Gastroesophageal sphincter (tissue), 3 donors: ENCODE results near the gene TTLL8.

Experiments used
- CTCF ChIP-seq, 4 experiments: fragments of 200-600 bp in 2 of 4; fragments of 450-650 bp in 2 of 4; sonication (generic) in 1 of 4; IDR thresholded peaks; one replicate each; pipeline ENCODE4 v1.5.1; 2017 to 2019; ENCODE audit warnings: antibody characterized with exemption in 4 of 4, mild to moderate bottlenecking in 2 of 4, moderate library complexity in 2 of 4
- EP300 ChIP-seq: sonication (generic); formaldehyde crosslinking; IDR thresholded peaks from one replicate; pipeline ENCODE4 v1.6.1; 2017; ENCODE audit warnings: antibody characterized with exemption, mild to moderate bottlenecking
- POLR2A ChIP-seq, 2 donors: fragments of 450-650 bp; IDR thresholded peaks; one replicate each; pipeline ENCODE4 v1.6.1; 2017; ENCODE audit warnings: antibody characterized with exemption in 2 of 2, mild to moderate bottlenecking in 2 of 2, moderate library complexity in 1 of 2
- POLR2AphosphoS5 ChIP-seq: sonication (generic); formaldehyde crosslinking; IDR thresholded peaks from one replicate; pipeline ENCODE4 v1.6.1; 2017; ENCODE audit warnings: antibody characterized with exemption

GRCh38 chr22:49986325-49986724 is 71.8 kb downstream of the TTLL8 start:
- TF ChIP-seq CTCF (IDR thresholded peaks at IDR 0.05) (no peak), POLR2A (IDR thresholded peaks at IDR 0.05) (no peak), EP300 (no peak), POLR2AphosphoS5 (no peak)
